Brain microvascular endothelial cell (primary cell): ENCODE data around the gene RPL5.

Source experiments
- DNase-seq: peaks from one replicate; pipeline ENCODE4 v3.0.0-alpha.2; 2020
- H3K27ac ChIP-seq: fragments of 250-450 bp; sonication (Bioruptor Pico); 2 replicates; pipeline ENCODE4 v1.5.1; 2020; ENCODE audit warnings: mild to moderate bottlenecking, moderate library complexity
- H3K27me3 ChIP-seq: fragments of 250-450 bp; sonication (Bioruptor Pico); replicated peaks from 2 replicates; pipeline ENCODE4 v1.5.1; 2020; ENCODE audit warnings: mild to moderate bottlenecking
- H3K36me3 ChIP-seq: fragments of 250-450 bp; sonication (Bioruptor Pico); replicated peaks from 2 replicates; pipeline ENCODE4 v1.5.1; 2020; ENCODE audit warnings: mild to moderate bottlenecking
- H3K4me3 ChIP-seq: 2 replicates; pipeline ENCODE4 v1.5.1; 2011; ENCODE audit warnings: low read depth, mild to moderate bottlenecking, control low read depth, low read length, moderate library complexity
- CTCF ChIP-seq: IDR thresholded peaks from 2 replicates; pipeline ENCODE4 v1.5.1; 2011; ENCODE audit warnings: low read depth, mild to moderate bottlenecking, moderate library complexity, low read length, control low read depth, inconsistent platforms; ENCODE audit errors: missing control alignments
- in situ Hi-C: cut with HindIII; loops from 2 replicates; pipeline ENCODE4 v1.10.0; 2017; ENCODE audit warnings: low sequenced_read_pairs, low pct_ligation_motif_present

Gene RPL5

GRCh38 chr1:92817137-92817697 is 14.6 kb upstream of the RPL5 start:
- Histone ChIP-seq H3K36me3 (no peaks in the 10 kb centered on the region), H3K27me3 (no peaks in the 10 kb centered on the region), H3K4me3 (no peak overlapping the region), H3K27ac (no peak overlapping the region)
- no peak for DNase-seq
- TF ChIP-seq CTCF: no peak
- in situ Hi-C loops: no loop called here

- in situ Hi-C loops: no loop called here
Observed at GRCh38 chr1:92817986-92818764, 13.7 kb upstream of the RPL5 start.

DNA sequence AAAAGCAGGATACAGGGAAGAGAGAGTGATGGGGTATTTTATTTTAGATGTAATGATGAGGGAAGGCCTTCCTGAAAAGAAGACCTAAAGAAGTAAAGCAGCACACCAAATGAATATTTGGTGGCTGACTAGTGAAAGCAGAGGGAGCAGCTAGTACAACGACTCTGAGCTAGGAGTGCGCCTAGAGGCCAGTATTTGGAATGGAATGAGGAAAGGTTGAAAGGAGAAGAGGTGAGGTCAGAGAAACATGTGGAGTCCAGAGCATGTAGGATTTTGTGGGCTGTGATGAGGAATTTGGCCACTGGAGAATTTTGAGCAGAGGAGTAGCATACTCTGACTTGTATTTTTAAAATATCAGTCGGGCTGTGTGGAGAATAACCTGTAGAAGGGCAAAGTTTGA is 11.8 kb upstream of the RPL5 start:
- no peak overlapping the region for H3K27ac ChIP-seq
- no peaks in the 10 kb centered on the region for H3K27me3 ChIP-seq
- no peaks in the 10 kb centered on the region for H3K36me3 ChIP-seq
- in situ Hi-C loops: no loop called here
- TF ChIP-seq CTCF: no peak
- H3K4me3 ChIP-seq: no peak overlapping the region
- DNase-seq: peak; percentile 31

More at GRCh38 chr1:92817986-92818764, 13.7 kb upstream of the RPL5 start:
- no peak overlapping the region for H3K4me3 ChIP-seq
- peak; percentile 80 for TF ChIP-seq CTCF
- H3K27ac ChIP-seq: no peak overlapping the region
- H3K36me3 ChIP-seq: no peaks in the 10 kb centered on the region
- no peak for DNase-seq
- no peaks in the 10 kb centered on the region for H3K27me3 ChIP-seq

GRCh38 chr1:92820551-92820950 is 11.3 kb upstream of the RPL5 start:
- Histone ChIP-seq H3K36me3 (no peaks in the 10 kb centered on the region), H3K27me3 (no peaks in the 10 kb centered on the region), H3K4me3 (no peak overlapping the region), H3K27ac (no peak overlapping the region)
- no peak for TF ChIP-seq CTCF
- peak; percentile 59 for DNase-seq
- in situ Hi-C loops: no loop called here

- no peaks in the 10 kb centered on the region for H3K36me3 ChIP-seq
- no peak for TF ChIP-seq CTCF
- no peaks in the 10 kb centered on the region for H3K27me3 ChIP-seq
- in situ Hi-C loops: no loop called here
- H3K4me3 ChIP-seq: no peak overlapping the region
- H3K27ac ChIP-seq: peak overlapping the region; percentile 22
- DNase-seq: peak; percentile 85
Observed at GRCh38 chr1:92822879-92823278, 9.0 kb upstream of the RPL5 start.
